Stimulated activated CD4-positive, alpha-beta T cell treated with anti-CD3 and anti-CD28 coated beads, Interleukin-2, amount 100 ng/mL, for 4 hours (primary cell): Measurements from ENCODE around the gene ITLN1.

Source experiments
- DNase-seq: peaks from one replicate; pipeline ENCODE4 v3.0.0-alpha.2; 2020; ENCODE audit warnings: low read depth

ITLN1 gene

GRCh38 chr1:160858097-160858496 lies 26.9 kb downstream of the ITLN1 start:
- DNase-seq: no peak

GRCh38 chr1:160855181-160855981 lies 29.6 kb downstream of the ITLN1 start:
- DNase-seq: no peak

- DNase-seq: no peak
Measured at GRCh38 chr1:160853754-160854153, 31.2 kb downstream of the ITLN1 start.

- DNase-seq: no peak
Measured at GRCh38 chr1:160853014-160853413, 32.0 kb downstream of the ITLN1 start.

- DNase-seq: no peak
Measured at GRCh38 chr1:160850993-160851392, 34.0 kb downstream of the ITLN1 start.

- no peak for DNase-seq
Measured at GRCh38 chr1:160850541-160850940, 34.4 kb downstream of the ITLN1 start.

GRCh38 chr1:160846281-160846680 lies 38.7 kb downstream of the ITLN1 start:
- no peak for DNase-seq

- DNase-seq: no peak
Measured at GRCh38 chr1:160844447-160845232, 40.3 kb downstream of the ITLN1 start.

GRCh38 chr1:160841079-160841478 lies 43.9 kb downstream of the ITLN1 start:
- DNase-seq: no peak

GRCh38 chr1:160839746-160840145 lies 45.2 kb downstream of the ITLN1 start:
- no peak for DNase-seq

GRCh38 chr1:160838888-160839287 lies 46.1 kb downstream of the ITLN1 start:
- no peak for DNase-seq

GRCh38 chr1:160837558-160838205 lies 47.3 kb downstream of the ITLN1 start:
- DNase-seq: peak; percentile 63

GRCh38 chr1:160836981-160837557 lies 47.9 kb downstream of the ITLN1 start:
- no peak for DNase-seq

GRCh38 chr1:160836561-160836960 lies 48.4 kb downstream of the ITLN1 start:
- no peak for DNase-seq

- no peak for DNase-seq
Measured at GRCh38 chr1:160835751-160836150, 49.2 kb downstream of the ITLN1 start.

GRCh38 chr1:160834945-160835565 lies 49.9 kb downstream of the ITLN1 start:
- DNase-seq: no peak

GRCh38 chr1:160830321-160831153 lies 54.4 kb downstream of the ITLN1 start:
- DNase-seq: peak; percentile 60

GRCh38 chr1:160829766-160830165 lies 55.2 kb downstream of the ITLN1 start:
- DNase-seq: no peak

GRCh38 chr1:160827418-160827817 lies 57.6 kb downstream of the ITLN1 start:
- no peak for DNase-seq

- no peak for DNase-seq
Measured at GRCh38 chr1:160826546-160826945, 58.4 kb downstream of the ITLN1 start.
